ENCODE measurements around the gene ASXL2.
"Not testable (repeated sequence)": the region's sequence is repeated elsewhere in the genome, so short reads cannot be mapped to it uniquely, and the experiment has no call there.

Gene ASXL2

DNA sequence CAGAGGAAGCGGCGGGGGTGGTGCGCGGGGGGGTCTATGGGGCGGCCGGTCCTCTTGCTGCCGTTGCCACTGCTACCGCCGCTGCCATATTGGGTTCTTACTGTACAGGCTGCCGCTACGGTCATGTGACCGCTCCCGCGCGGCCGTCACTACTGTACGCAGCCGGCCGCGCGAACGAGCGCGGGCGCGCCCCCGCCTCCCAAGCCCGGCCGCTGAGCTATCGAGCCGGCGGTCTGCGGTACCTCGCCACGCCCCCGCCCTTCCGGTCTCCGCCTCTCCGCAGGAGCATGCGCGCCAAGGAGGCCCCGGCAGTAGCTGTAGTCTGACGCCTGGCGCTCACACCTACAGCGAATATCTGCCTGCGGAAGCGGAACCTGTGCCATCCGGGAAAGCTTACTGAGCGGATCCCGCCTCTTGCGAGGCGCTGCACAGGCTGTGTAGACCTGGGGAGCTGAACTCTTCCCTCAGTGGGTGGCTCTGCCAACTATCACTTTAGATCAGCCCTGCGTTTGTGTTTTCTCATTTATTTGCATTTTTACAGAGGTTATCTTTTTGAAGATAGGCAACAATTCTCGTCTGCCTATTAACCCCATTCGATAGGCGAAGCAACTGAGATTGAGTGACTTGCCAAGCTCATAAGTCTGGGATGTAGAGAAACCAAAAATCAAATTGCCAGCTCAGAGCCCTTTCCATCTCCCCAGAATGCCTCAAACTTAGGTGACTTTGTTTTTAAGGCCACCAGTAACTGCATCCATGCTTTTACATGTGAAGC is at the start of gene ASXL2:
Gene ASXL2, minus strand, starts transcription at position 127 of the 772 bp plus-strand sequence. CDS start 265 bp downstream, outside the sequence.
- TF ChIP-seq, protein P1, sequence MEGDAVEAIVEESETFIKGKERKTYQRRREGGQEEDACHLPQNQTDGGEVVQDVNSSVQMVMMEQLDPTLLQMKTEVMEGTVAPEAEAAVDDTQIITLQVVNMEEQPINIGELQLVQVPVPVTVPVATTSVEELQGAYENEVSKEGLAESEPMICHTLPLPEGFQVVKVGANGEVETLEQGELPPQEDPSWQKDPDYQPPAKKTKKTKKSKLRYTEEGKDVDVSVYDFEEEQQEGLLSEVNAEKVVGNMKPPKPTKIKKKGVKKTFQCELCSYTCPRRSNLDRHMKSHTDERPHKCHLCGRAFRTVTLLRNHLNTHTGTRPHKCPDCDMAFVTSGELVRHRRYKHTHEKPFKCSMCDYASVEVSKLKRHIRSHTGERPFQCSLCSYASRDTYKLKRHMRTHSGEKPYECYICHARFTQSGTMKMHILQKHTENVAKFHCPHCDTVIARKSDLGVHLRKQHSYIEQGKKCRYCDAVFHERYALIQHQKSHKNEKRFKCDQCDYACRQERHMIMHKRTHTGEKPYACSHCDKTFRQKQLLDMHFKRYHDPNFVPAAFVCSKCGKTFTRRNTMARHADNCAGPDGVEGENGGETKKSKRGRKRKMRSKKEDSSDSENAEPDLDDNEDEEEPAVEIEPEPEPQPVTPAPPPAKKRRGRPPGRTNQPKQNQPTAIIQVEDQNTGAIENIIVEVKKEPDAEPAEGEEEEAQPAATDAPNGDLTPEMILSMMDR (conservative IDR thresholded peaks at IDR 0.05; ENCODE audit: low read depth, low read length), result no peak
- H3K4me3 ChIP-seq (ENCODE audit: low read length), result peak within 1 kb of the TSS; percentile 97
- DNase-seq (ENCODE audit: low read depth), result peak; percentile 89

DNA sequence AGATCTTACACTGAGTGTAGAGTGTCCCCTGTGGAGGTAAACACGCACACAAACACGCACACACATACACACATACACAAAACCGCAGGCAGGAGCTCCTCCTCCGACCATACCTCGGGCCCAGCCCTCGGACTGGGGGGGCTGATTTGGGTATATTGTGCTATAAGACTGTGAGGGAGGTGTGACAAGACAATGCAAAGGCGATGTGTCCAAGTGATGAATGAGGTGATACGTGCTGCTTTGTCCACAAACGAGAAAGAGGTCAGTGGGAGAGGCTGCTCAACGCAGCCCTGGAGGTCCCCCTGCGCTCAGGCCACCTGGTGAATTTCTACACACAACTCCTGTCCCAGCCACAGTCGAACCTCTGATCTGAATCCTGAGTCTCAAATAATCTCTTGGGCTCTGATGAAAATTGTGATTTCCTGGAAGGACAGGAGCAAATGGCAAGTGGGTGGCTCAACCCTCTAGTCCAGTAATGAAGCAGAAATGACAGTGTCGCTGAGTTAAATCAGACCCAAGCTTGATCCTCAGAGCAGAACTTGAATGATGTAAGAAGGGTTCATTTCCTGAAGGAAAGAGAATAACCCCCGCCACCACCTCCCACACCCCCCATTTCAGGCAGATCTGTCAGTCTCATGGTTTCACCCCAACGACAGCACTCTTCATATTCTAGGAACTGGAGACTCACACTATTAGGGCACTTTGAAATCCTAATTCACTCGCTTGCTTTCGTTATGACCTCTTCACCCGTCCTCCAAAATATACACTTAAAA is 48.9 kb upstream of the ASXL2 start:
- TF ChIP-seq, protein P1 (conservative IDR thresholded peaks at IDR 0.05; ENCODE audit: low read depth, low read length), result no peak
- H3K4me3 ChIP-seq (ENCODE audit: low read length), result no peak overlapping the region
- no peak for DNase-seq (ENCODE audit: low read depth)

DNA sequence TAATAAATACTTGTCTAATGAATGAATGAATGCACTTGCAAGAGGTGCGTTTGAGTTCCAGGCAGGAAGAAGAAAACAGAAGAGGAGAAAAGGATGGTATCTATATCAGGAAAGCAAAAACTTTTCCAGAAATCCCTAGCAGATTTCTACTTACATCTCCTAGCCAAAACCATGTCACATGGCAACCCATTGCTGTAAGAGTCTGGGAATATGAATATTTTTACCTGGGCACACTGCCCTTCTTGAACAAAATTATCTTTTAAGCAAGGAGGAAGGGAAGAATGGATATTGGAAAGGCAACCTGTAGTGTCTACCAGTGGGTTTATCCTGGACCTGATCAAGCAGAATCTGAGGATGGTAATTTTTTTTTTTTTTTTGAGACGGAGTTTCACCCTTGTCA is 44.2 kb upstream of the ASXL2 start:
- DNase-seq (ENCODE audit: low read depth), result no peak
- H3K4me3 ChIP-seq (ENCODE audit: low read length), result no peak overlapping the region
- TF ChIP-seq, protein P1 (conservative IDR thresholded peaks at IDR 0.05; ENCODE audit: low read depth, low read length), result no peak

DNA sequence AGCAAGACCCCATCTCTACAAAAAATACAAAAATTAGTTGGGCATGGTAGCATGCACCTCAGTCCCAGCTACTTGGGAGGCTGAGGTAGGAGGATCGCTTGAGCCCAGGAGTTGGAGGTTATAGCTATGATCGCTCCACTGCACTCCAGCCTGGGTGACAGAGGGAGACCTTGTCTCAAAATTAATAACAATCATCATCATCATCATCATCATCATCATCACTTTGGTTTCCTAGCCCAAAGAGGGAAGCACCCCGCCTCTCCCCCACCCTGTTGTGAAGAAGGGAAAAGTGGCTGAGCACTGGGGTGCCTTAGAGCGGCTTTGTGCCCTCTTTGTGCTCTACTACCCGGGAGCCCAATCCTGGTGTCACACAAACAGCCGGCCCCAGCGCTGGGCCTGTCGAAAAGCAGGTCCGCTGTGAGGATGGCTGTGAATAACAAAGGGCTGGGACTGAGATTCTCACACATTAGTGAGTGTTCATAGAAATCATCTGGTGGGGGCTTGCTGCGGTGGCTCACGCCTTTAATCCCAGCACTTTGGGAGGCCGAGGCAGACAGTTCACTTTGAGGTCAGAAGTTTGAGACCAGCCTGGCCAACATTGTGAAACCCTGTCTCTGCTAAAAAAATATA is 42.6 kb upstream of the ASXL2 start:
- no peak for DNase-seq (ENCODE audit: low read depth)
- TF ChIP-seq, protein P1 (conservative IDR thresholded peaks at IDR 0.05; ENCODE audit: low read depth, low read length), result no peak
- no peak overlapping the region for H3K4me3 ChIP-seq (ENCODE audit: low read length)

DNA sequence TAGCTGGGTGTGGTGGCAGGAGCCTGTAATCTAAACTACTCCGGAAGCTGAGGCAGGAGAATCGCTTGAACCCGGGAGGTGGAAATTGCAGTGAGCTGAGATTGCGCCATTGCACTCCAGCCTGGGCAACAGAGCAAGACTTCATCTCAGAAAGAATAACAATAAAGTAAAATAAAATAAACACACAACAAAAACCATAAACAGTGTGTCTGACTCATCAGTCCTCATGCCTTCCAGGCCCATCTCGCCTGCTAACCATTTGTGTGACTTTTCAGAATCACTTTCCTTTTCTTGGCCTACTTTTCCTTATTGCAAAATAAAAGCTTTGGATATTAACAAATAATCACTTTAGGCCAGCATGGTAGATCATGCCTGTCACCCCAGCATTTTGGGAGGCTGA is 42.0 kb upstream of the ASXL2 start:
- no peak for DNase-seq (ENCODE audit: low read depth)
- TF ChIP-seq, protein P1 (conservative IDR thresholded peaks at IDR 0.05; ENCODE audit: low read depth, low read length), result no peak
- H3K4me3 ChIP-seq (ENCODE audit: low read length), result no peak overlapping the region

DNA sequence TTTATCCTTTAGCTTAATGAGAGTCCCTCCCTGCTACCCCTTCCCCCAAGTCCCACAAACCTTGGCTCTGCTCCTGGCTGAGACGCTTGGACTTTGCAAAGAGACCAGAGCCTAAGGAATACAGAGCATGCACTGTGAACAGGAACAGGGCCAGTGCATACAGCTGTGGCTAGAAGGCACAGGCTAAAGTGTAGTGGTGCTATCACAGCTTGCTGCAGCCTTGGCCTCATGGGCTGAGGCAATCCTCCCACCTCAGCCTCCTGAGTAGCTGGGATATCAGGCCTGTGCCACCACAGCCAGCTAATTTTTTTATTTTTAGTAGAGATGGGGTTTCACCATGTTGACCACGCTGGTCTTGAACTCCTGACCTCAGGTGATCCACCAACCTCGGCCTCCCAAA is 39.5 kb upstream of the ASXL2 start:
- no peak for DNase-seq (ENCODE audit: low read depth)
- TF ChIP-seq, protein P1 (conservative IDR thresholded peaks at IDR 0.05; ENCODE audit: low read depth, low read length), result no peak

DNA sequence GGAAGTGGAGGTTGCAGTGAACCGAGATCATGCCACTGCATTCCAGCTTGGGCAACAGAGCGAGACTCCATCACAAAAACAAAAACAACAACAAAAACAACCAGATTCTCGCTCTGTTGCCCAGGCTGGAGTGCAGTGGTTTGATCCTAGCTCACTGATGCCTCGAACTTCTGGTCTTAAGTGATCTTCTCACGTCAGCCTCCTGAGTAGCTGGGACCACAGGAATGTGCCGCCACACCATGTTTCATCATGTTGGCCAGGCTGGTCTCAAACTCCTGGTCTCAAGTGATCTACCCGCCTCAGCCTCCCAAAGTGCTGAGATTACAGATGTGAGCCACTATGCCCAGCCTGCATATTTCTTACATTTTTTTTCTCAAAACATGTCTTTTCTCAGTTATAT is 39.1 kb upstream of the ASXL2 start:
- H3K4me3 ChIP-seq (ENCODE audit: low read length); DNase-seq (ENCODE audit: low read depth): not testable (repeated sequence)

More for the DNA sequence above, 39.5 kb upstream of the ASXL2 start:
- no peak overlapping the region for H3K4me3 ChIP-seq (ENCODE audit: low read length)

DNA sequence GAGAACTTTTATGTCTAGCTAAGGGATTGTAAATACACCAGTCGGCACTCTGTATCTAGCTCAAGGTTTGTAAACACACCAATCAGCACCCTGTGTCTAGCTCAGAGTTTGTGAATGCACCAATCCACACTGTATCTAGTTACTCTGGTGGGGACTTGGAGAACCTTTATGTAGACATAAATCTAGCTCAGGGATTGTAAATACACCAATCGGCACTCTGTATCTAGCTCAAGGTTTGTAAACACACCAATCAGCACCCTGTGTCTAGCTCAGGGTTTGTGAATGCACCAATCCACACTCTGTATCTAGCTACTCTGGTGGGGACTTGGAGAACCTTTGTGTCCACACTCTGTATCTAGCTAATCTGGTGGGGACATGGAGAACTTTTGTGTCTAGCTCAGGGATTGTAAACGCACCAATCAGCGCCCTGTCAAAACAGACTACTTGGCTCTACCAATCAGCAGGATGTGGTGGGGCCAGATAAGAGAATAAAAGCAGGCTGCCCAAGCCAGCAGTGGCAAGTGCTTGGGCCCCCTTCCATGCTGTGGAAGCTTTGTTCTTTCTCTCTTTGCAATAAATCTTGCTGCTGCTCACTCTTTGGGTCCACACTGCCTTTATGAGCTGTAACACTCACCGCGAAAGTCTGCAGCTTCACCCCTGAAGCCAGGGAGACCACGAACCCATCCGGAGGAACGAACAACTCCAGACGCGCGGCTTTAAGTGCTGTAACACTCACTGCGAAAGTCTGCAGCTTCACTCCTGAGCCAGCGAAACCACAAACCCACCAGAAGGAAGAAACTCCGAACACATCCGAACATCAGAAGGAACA is 37.9 kb upstream of the ASXL2 start:
- H3K4me3 ChIP-seq (ENCODE audit: low read length); DNase-seq (ENCODE audit: low read depth): not testable (repeated sequence)

DNA sequence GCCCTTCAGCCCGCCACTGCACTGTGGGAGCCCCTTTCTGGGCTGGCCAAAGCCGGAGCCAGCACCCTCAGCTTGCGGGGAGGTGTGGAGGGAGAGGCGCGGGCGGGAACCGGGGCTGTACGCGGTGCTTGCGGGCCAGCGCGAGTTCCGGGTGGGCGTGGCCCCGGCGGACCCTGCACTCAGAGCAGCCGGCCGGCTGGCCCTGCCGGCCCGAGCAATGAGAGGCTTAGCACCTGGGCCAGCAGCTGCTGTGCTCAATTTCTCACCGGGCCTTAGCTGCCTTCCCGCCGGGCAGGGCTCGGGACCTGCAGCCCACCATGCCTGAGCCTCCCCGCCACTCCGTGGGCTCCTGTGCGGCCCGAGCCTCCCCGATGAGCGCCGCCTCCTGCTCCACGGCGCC is 37.1 kb upstream of the ASXL2 start:
- not testable (repeated sequence) for DNase-seq (ENCODE audit: low read depth); H3K4me3 ChIP-seq (ENCODE audit: low read length)

DNA sequence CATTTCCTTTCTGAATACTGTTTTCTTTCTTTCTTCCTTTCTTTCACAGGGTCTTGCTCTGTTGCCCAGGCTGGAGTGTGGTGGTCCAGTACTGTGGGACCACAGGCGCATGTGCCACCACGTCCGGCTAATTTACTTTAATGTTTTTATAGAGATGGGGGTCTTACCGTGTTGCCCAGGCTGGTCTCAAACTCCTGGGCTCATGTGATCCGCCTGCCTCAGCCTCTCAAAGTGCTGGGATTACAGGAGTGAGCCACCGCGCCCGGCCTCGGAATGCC is 35.3 kb upstream of the ASXL2 start:
- H3K4me3 ChIP-seq (ENCODE audit: low read length); DNase-seq (ENCODE audit: low read depth): not testable (repeated sequence)

Measured in retinal pigment epithelial cell (primary cell).